Measurements from ENCODE around the gene ESPNL. TPM values are rescaled to one million over a fixed set of nuclear protein-coding genes. Genes with fewer than 3 reads are reported as not detected.

Gene ESPNL
- total and polyA plus RNA-seq, 9 of the 15 experiments (the other 6 are each of a cell fraction or from before 2014, with no cell fraction given): 0.03 to 0.09 (median 0.05) TPM; not detected in 3

- TF ChIP-seq MYNN (IDR thresholded peaks at IDR 0.05) (no peak), MYNN (CRISPR knock-in tag; IDR thresholded peaks at IDR 0.05) (no peak), DIDO1 (tag; IDR thresholded peaks at IDR 0.05; ENCODE audit: low read depth) (no peak), SREBF1 (IDR thresholded peaks at IDR 0.05; ENCODE audit: borderline replicate concordance, low read depth, low read length) (no peak), KLF10 (CRISPR knock-in tag; IDR thresholded peaks at IDR 0.05) (no peak), IRF2 (CRISPR knock-in tag; IDR thresholded peaks at IDR 0.05) (no peak), EP400 (IDR thresholded peaks at IDR 0.05) (no peak), SP1 (CRISPR knock-in tag; IDR thresholded peaks at IDR 0.05) (no peak), SMAD1 (IDR thresholded peaks at IDR 0.05; ENCODE audit: low read depth, low read length, partially characterized antibody) (no peak), CUX1 (CRISPR knock-in tag; IDR thresholded peaks at IDR 0.05) (no peak), ZNF165 (CRISPR knock-in tag; IDR thresholded peaks at IDR 0.05; ENCODE audit: borderline replicate concordance) (no peak), NFXL1 (CRISPR knock-in tag; IDR thresholded peaks at IDR 0.05) (0 out of 2 replicates have a peak, but pooled peaks have one; percentile 36), TFAM (CRISPR knock-in tag; conservative IDR thresholded peaks at IDR 0.05) (no peak), BMI1 (IDR thresholded peaks at IDR 0.05; ENCODE audit: low read length) (no peak), TAF7 (tag; IDR thresholded peaks at IDR 0.05) (no peak), ZBTB43 (CRISPR knock-in tag; IDR thresholded peaks at IDR 0.05) (no peak), BCOR (IDR thresholded peaks at IDR 0.05) (no peak), NEUROD1 (IDR thresholded peaks at IDR 0.05; ENCODE audit: borderline replicate concordance, low read depth, low read length, partially characterized antibody) (no peak), POLR2G (IDR thresholded peaks at IDR 0.05; ENCODE audit: low read depth, low read length) (peak; percentile 61)
- TF ChIP-seq, protein P1, sequence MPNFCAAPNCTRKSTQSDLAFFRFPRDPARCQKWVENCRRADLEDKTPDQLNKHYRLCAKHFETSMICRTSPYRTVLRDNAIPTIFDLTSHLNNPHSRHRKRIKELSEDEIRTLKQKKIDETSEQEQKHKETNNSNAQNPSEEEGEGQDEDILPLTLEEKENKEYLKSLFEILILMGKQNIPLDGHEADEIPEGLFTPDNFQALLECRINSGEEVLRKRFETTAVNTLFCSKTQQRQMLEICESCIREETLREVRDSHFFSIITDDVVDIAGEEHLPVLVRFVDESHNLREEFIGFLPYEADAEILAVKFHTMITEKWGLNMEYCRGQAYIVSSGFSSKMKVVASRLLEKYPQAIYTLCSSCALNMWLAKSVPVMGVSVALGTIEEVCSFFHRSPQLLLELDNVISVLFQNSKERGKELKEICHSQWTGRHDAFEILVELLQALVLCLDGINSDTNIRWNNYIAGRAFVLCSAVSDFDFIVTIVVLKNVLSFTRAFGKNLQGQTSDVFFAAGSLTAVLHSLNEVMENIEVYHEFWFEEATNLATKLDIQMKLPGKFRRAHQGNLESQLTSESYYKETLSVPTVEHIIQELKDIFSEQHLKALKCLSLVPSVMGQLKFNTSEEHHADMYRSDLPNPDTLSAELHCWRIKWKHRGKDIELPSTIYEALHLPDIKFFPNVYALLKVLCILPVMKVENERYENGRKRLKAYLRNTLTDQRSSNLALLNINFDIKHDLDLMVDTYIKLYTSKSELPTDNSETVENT (CRISPR knock-in tag; IDR thresholded peaks at IDR 0.05): no peak
- TF ChIP-seq, protein P2, sequence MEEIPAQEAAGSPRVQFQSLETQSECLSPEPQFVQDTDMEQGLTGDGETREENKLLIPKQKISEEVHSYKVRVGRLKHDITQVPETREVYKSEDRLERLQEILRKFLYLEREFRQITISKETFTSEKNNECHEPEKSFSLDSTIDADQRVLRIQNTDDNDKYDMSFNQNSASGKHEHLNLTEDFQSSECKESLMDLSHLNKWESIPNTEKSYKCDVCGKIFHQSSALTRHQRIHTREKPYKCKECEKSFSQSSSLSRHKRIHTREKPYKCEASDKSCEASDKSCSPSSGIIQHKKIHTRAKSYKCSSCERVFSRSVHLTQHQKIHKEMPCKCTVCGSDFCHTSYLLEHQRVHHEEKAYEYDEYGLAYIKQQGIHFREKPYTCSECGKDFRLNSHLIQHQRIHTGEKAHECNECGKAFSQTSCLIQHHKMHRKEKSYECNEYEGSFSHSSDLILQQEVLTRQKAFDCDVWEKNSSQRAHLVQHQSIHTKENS (CRISPR knock-in tag; IDR thresholded peaks at IDR 0.05): no peak
Measured at GRCh38 chr2:238167761-238168160, 67.6 kb downstream of the ESPNL start (continued).
